SK-N-SH (cell line): ENCODE data around the gene NHP2.

Experiments
- FOXM1 ChIP-seq: IDR thresholded peaks from 2 replicates; pipeline ENCODE4 v1.4.0; 2012; ENCODE audit warnings: low read depth, mild to moderate bottlenecking
- GABPA ChIP-seq: IDR thresholded peaks from 2 replicates; pipeline ENCODE4 v1.4.0; 2012; ENCODE audit warnings: low read depth, mild to moderate bottlenecking
- JUND ChIP-seq: IDR thresholded peaks from 2 replicates; pipeline ENCODE4 v1.4.0; 2012
- NRF1 ChIP-seq: IDR thresholded peaks from 2 replicates; pipeline ENCODE4 v1.6.1; 2012; ENCODE audit warnings: low read depth, mild to moderate bottlenecking, low read length
- RFX5 ChIP-seq: IDR thresholded peaks from 2 replicates; pipeline ENCODE4 v1.6.1; 2012; ENCODE audit warnings: mild to moderate bottlenecking, improper control_type of control experiment, low read length
- SIN3A ChIP-seq: IDR thresholded peaks from 2 replicates; pipeline ENCODE4 v1.6.1; 2012; ENCODE audit warnings: low read depth, mild to moderate bottlenecking, low read length, moderate library complexity, borderline replicate concordance
- TF ChIP-seq, protein P1 (sequence below): fragments of 200-600 bp; sonication (generic); IDR thresholded peaks from 2 replicates; pipeline ENCODE4 v1.6.1; 2017; ENCODE audit warnings: antibody characterized with exemption, mild to moderate bottlenecking, moderate library complexity
- TF ChIP-seq, protein P2 (sequence below): fragments of 150-350 bp; IDR thresholded peaks from 2 replicates; pipeline ENCODE4 v1.6.1; 2017; ENCODE audit warnings: antibody characterized with exemption, low read length, low read depth, borderline replicate concordance

DNA sequence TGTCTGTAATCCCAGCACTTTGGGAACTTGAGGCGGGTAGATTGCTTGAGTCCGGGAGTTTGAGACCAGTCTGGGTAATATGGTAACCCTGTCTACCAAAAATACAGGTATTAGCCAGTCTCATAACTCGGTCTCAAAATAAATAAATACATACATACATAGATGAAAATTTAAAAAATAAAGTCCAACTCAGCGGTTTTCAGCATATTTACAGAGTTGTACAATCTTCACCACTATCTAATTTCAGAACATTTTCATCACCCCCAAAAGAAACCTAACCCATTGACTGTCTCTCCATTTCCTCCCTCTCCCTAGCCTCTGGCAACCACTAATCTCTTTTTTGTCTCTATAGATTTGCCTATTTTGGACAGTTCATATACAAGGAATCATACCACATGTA lies 12.1 kb downstream of the NHP2 start:
- TF ChIP-seq JUND (no peak), GABPA (no peak), SIN3A (no peak), NRF1 (no peak), FOXM1 (no peak), RFX5 (no peak)
- TF ChIP-seq, protein P1, sequence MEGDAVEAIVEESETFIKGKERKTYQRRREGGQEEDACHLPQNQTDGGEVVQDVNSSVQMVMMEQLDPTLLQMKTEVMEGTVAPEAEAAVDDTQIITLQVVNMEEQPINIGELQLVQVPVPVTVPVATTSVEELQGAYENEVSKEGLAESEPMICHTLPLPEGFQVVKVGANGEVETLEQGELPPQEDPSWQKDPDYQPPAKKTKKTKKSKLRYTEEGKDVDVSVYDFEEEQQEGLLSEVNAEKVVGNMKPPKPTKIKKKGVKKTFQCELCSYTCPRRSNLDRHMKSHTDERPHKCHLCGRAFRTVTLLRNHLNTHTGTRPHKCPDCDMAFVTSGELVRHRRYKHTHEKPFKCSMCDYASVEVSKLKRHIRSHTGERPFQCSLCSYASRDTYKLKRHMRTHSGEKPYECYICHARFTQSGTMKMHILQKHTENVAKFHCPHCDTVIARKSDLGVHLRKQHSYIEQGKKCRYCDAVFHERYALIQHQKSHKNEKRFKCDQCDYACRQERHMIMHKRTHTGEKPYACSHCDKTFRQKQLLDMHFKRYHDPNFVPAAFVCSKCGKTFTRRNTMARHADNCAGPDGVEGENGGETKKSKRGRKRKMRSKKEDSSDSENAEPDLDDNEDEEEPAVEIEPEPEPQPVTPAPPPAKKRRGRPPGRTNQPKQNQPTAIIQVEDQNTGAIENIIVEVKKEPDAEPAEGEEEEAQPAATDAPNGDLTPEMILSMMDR, result no peak
- TF ChIP-seq, protein P2, sequence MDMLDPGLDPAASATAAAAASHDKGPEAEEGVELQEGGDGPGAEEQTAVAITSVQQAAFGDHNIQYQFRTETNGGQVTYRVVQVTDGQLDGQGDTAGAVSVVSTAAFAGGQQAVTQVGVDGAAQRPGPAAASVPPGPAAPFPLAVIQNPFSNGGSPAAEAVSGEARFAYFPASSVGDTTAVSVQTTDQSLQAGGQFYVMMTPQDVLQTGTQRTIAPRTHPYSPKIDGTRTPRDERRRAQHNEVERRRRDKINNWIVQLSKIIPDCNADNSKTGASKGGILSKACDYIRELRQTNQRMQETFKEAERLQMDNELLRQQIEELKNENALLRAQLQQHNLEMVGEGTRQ, result no peak
